Karpas-422 (cell line): Measurements from ENCODE around the gene LVRN. TPM values are rescaled to one million over a fixed set of nuclear protein-coding genes. Genes with fewer than 3 reads are reported as not detected.
A peak's percentile ranks its signal among the peaks of the same experiment; 100 is the strongest.

Source experiments
- DNase-seq: peaks from one replicate; pipeline ENCODE4 v3.0.0-alpha.2; 2015
- H2AFZ ChIP-seq: fragments of 200-600 bp; sonication (generic); 2 replicates; pipeline ENCODE4 v1.6.1; 2014; ENCODE audit warnings: antibody characterized with exemption, low read length, mixed read lengths
- H3K27ac ChIP-seq: fragments of 200-600 bp; sonication (generic); 2 replicates; pipeline ENCODE4 v1.5.1; 2014; ENCODE audit warnings: mild to moderate bottlenecking, low read length, moderate library complexity
- H3K27me3 ChIP-seq: fragments of 200-600 bp; sonication (generic); 2 replicates; pipeline ENCODE4 v1.6.1; 2014; ENCODE audit warnings: low read length, mixed read lengths
- H3K36me3 ChIP-seq: fragments of 200-600 bp; sonication (generic); 2 replicates; pipeline ENCODE4 v1.6.1; 2014; ENCODE audit warnings: low read length, mixed read lengths; ENCODE audit not compliant: insufficient read depth
- H3K4me1 ChIP-seq: fragments of 200-600 bp; sonication (generic); 2 replicates; pipeline ENCODE4 v1.6.1; 2014; ENCODE audit warnings: mild to moderate bottlenecking, low read length, mixed read lengths
- H3K4me2 ChIP-seq: fragments of 200-600 bp; sonication (generic); 2 replicates; pipeline ENCODE4 v1.6.1; 2014; ENCODE audit warnings: low read length, low read depth, mild to moderate bottlenecking; ENCODE audit not compliant: poor library complexity, severe bottlenecking
- H3K4me3 ChIP-seq: fragments of 200-600 bp; sonication (generic); 2 replicates; pipeline ENCODE4 v1.5.1; 2014; ENCODE audit warnings: mild to moderate bottlenecking, antibody characterized with exemption, low read length, mixed read lengths
- H3K79me2 ChIP-seq: fragments of 200-600 bp; sonication (generic); 2 replicates; pipeline ENCODE4 v1.6.1; 2014; ENCODE audit warnings: mild to moderate bottlenecking, low read length, mixed read lengths
- H3K9ac ChIP-seq: fragments of 200-600 bp; sonication (generic); 2 replicates; pipeline ENCODE4 v1.6.0; 2014; ENCODE audit warnings: low read length
- H3K9me2 ChIP-seq: fragments of 200-600 bp; sonication (generic), shearing (Covaris generic); replicated peaks from 2 replicates; pipeline ENCODE4 v1.6.0; 2014; ENCODE audit warnings: mild to moderate bottlenecking, low read length, moderate library complexity; ENCODE audit not compliant: insufficient read depth
- H3K9me3 ChIP-seq: fragments of 300-700, 200-600 bp; sonication (generic); 2 replicates; pipeline ENCODE4 v1.6.1; 2014; ENCODE audit warnings: low read length, mixed read lengths
- H4K20me1 ChIP-seq: fragments of 200-600 bp; sonication (generic); 2 replicates; pipeline ENCODE4 v1.6.1; 2014; ENCODE audit warnings: mild to moderate bottlenecking, antibody characterized with exemption, low read length, low read depth; ENCODE audit not compliant: insufficient read depth
- total RNA-seq: library from RNA; depleted of rRNA; stranded (reverse); fragments of >200 nt; shearing (Covaris generic); gene quantifications from 2 replicates; pipeline ENCODE4 v1.2.3, GENCODE V29; 2014; ENCODE audit warnings: low replicate concordance

Gene LVRN
- total RNA-seq, 1 experiment from 2014 or later = 0.22 TPM

GRCh38 chr5:116044073-116044472 is 81.8 kb downstream of the LVRN start:
- Histone ChIP-seq H3K9ac (no peak overlapping the region), H2AFZ (0 out of 2 replicates have a peak overlapping the region, but pooled peaks have one; percentile 7), H3K79me2 (no peaks in the 10 kb centered on the region), H3K36me3 (no peaks in the 10 kb centered on the region), H3K9me2 (no peaks in the 10 kb centered on the region), H3K4me3 (no peak overlapping the region), H3K4me1 (peaks cover 9% of the 10 kb centered on the region), H3K27me3 (no peaks in the 10 kb centered on the region), H3K4me2 (no peak overlapping the region), H3K27ac (no peak overlapping the region), H4K20me1 (no peaks in the 10 kb centered on the region), H3K9me3 (no peaks in the 10 kb centered on the region)
- no peak for DNase-seq

- Histone ChIP-seq H3K27ac (no peak overlapping the region), H3K4me1 (peaks cover 4% of the 10 kb centered on the region; the same call in 1 of the 2 replicates), H3K4me2 (no peak overlapping the region), H4K20me1 (no peaks in the 10 kb centered on the region), H3K9me2 (no peaks in the 10 kb centered on the region), H3K9ac (no peak overlapping the region), H3K9me3 (no peaks in the 10 kb centered on the region), H3K4me3 (no peak overlapping the region), H3K79me2 (no peaks in the 10 kb centered on the region), H2AFZ (no peak overlapping the region), H3K27me3 (no peaks in the 10 kb centered on the region), H3K36me3 (no peaks in the 10 kb centered on the region)
- no peak for DNase-seq
These were observed 83.5 kb downstream of the LVRN start for GRCh38 chr5:116045821-116046220.

GRCh38 chr5:116046261-116046660 is 84.0 kb downstream of the LVRN start:
- H3K27ac ChIP-seq = no peak overlapping the region
- H2AFZ ChIP-seq = no peak overlapping the region
- no peaks in the 10 kb centered on the region for H4K20me1 ChIP-seq
- H3K4me3 ChIP-seq = no peak overlapping the region
- no peak overlapping the region for H3K9ac ChIP-seq
- no peak for DNase-seq
- H3K4me1 ChIP-seq = peaks cover 4% of the 10 kb centered on the region; the same call in 1 of the 2 replicates
- no peaks in the 10 kb centered on the region for H3K36me3 ChIP-seq
- no peaks in the 10 kb centered on the region for H3K9me3 ChIP-seq
- H3K27me3 ChIP-seq = no peaks in the 10 kb centered on the region
- H3K4me2 ChIP-seq = no peak overlapping the region
- no peaks in the 10 kb centered on the region for H3K79me2 ChIP-seq
- no peaks in the 10 kb centered on the region for H3K9me2 ChIP-seq

- Histone ChIP-seq H3K36me3 (no peaks in the 10 kb centered on the region), H3K4me1 (peaks cover 4% of the 10 kb centered on the region; the same call in 1 of the 2 replicates), H3K9ac (no peak overlapping the region), H2AFZ (no peak overlapping the region), H3K79me2 (no peaks in the 10 kb centered on the region), H3K27me3 (no peaks in the 10 kb centered on the region), H3K9me3 (no peaks in the 10 kb centered on the region), H3K4me2 (no peak overlapping the region), H4K20me1 (no peaks in the 10 kb centered on the region), H3K9me2 (no peaks in the 10 kb centered on the region), H3K27ac (no peak overlapping the region), H3K4me3 (no peak overlapping the region)
- no peak for DNase-seq
These were observed 84.5 kb downstream of the LVRN start for GRCh38 chr5:116046823-116047222.

- Histone ChIP-seq H3K27ac (no peak overlapping the region), H3K4me2 (no peak overlapping the region), H3K79me2 (no peaks in the 10 kb centered on the region), H3K9me2 (no peaks in the 10 kb centered on the region), H3K36me3 (no peaks in the 10 kb centered on the region), H3K4me1 (peaks cover 18% of the 10 kb centered on the region), H3K4me3 (no peak overlapping the region), H4K20me1 (no peaks in the 10 kb centered on the region), H2AFZ (no peak overlapping the region), H3K9ac (no peak overlapping the region), H3K9me3 (no peaks in the 10 kb centered on the region), H3K27me3 (no peaks in the 10 kb centered on the region; the same call in 1 of the 2 replicates)
- DNase-seq = no peak
These were observed 96.2 kb downstream of the LVRN start for GRCh38 chr5:116058346-116058936.

- Histone ChIP-seq H3K9ac (no peak overlapping the region), H2AFZ (no peak overlapping the region), H3K4me2 (no peak overlapping the region), H3K36me3 (no peaks in the 10 kb centered on the region), H3K4me1 (peaks cover 18% of the 10 kb centered on the region), H3K9me3 (no peaks in the 10 kb centered on the region), H4K20me1 (no peaks in the 10 kb centered on the region), H3K79me2 (no peaks in the 10 kb centered on the region), H3K27me3 (no peaks in the 10 kb centered on the region; the same call in 1 of the 2 replicates), H3K9me2 (no peaks in the 10 kb centered on the region), H3K27ac (no peak overlapping the region), H3K4me3 (no peak overlapping the region)
- DNase-seq = no peak
These were observed 100.1 kb downstream of the LVRN start for GRCh38 chr5:116062352-116062751.

GRCh38 chr5:116063950-116064349 is 101.7 kb downstream of the LVRN start:
- Histone ChIP-seq H3K4me2 (no peak overlapping the region), H4K20me1 (no peaks in the 10 kb centered on the region), H3K27ac (no peak overlapping the region), H3K4me3 (no peak overlapping the region), H3K36me3 (no peaks in the 10 kb centered on the region), H3K9me2 (no peaks in the 10 kb centered on the region), H3K9me3 (no peaks in the 10 kb centered on the region), H3K79me2 (no peaks in the 10 kb centered on the region), H3K9ac (no peak overlapping the region), H2AFZ (no peak overlapping the region), H3K27me3 (no peaks in the 10 kb centered on the region; the same call in 1 of the 2 replicates), H3K4me1 (peaks cover 18% of the 10 kb centered on the region)
- DNase-seq = no peak

GRCh38 chr5:116068028-116068632 is 105.9 kb downstream of the LVRN start:
- H3K4me1 ChIP-seq = peaks cover 5% of the 10 kb centered on the region
- H3K9ac ChIP-seq = no peak overlapping the region
- H3K4me2 ChIP-seq = no peak overlapping the region
- H3K36me3 ChIP-seq = no peaks in the 10 kb centered on the region
- H3K79me2 ChIP-seq = no peaks in the 10 kb centered on the region
- no peaks in the 10 kb centered on the region for H3K9me3 ChIP-seq
- H3K27ac ChIP-seq = no peak overlapping the region
- H4K20me1 ChIP-seq = no peaks in the 10 kb centered on the region
- H3K9me2 ChIP-seq = no peaks in the 10 kb centered on the region
- H3K27me3 ChIP-seq = no peaks in the 10 kb centered on the region
- no peak overlapping the region for H2AFZ ChIP-seq
- DNase-seq = peak; percentile 91
- H3K4me3 ChIP-seq = no peak overlapping the region
